Activated CD8-positive, alpha-beta T cell treated with anti-CD3 and anti-CD28 coated beads, Interleukin-2, amount 10 ng/mL, durations not matched to agents 7 days and 5 days (primary cell): ENCODE results near the gene AMIGO2. TPM values are rescaled to one million over a fixed set of nuclear protein-coding genes. Genes with fewer than 3 reads are reported as not detected.
A peak's percentile ranks its signal among the peaks of the same experiment; 100 is the strongest.

ENCODE experiments used
- ATAC-seq: fragments of 150-1000 bp; cut with Tn5 transposase; one replicate; pipeline ENCODE4 v1.10.0; 2021; ENCODE audit warnings: moderate library complexity
- CTCF ChIA-PET: fragments of 350-600 bp; sonication (Branson Sonifier 250); formaldehyde crosslinking; loops from one replicate; lab custom pipeline; 2021; ENCODE audit warnings: antibody characterized with exemption; lab: Charles Lee
- POLR2A ChIA-PET: fragments of 350-600 bp; sonication (Branson Sonifier 250); formaldehyde crosslinking; loops from one replicate; lab custom pipeline; 2021; ENCODE audit warnings: antibody characterized with exemption; lab: Charles Lee
- DNase-seq: peaks from one replicate; pipeline ENCODE4 v3.0.0-alpha.2; 2020
- H3K27ac Mint-ChIP-seq: one replicate; pipeline ENCODE4 v1.8.0; 2021; ENCODE audit warnings: mild to moderate bottlenecking, mixed read lengths
- H3K27me3 Mint-ChIP-seq: one replicate; pipeline ENCODE4 v1.8.0; 2021; ENCODE audit warnings: low read depth, mixed read lengths
- H3K36me3 Mint-ChIP-seq: one replicate; pipeline ENCODE4 v1.8.0; 2021; ENCODE audit warnings: low read depth, mixed read lengths
- H3K4me1 Mint-ChIP-seq: one replicate; pipeline ENCODE4 v1.8.0; 2021; ENCODE audit warnings: low read depth, mixed read lengths
- H3K4me3 Mint-ChIP-seq: one replicate; pipeline ENCODE4 v1.8.0; 2021; ENCODE audit warnings: mild to moderate bottlenecking, mixed read lengths
- H3K9me3 Mint-ChIP-seq: one replicate; pipeline ENCODE4 v1.8.0; 2022; ENCODE audit warnings: mixed read lengths; ENCODE audit not compliant: insufficient read depth
- total RNA-seq, 2 experiments: library from RNA; stranded (reverse); gene quantifications; one replicate each; pipeline ENCODE4 v1.2.3, GENCODE V29; 2021

AMIGO2 gene
- total RNA-seq, 2 experiments from 2014 or later = 10.2 TPM

DNA sequence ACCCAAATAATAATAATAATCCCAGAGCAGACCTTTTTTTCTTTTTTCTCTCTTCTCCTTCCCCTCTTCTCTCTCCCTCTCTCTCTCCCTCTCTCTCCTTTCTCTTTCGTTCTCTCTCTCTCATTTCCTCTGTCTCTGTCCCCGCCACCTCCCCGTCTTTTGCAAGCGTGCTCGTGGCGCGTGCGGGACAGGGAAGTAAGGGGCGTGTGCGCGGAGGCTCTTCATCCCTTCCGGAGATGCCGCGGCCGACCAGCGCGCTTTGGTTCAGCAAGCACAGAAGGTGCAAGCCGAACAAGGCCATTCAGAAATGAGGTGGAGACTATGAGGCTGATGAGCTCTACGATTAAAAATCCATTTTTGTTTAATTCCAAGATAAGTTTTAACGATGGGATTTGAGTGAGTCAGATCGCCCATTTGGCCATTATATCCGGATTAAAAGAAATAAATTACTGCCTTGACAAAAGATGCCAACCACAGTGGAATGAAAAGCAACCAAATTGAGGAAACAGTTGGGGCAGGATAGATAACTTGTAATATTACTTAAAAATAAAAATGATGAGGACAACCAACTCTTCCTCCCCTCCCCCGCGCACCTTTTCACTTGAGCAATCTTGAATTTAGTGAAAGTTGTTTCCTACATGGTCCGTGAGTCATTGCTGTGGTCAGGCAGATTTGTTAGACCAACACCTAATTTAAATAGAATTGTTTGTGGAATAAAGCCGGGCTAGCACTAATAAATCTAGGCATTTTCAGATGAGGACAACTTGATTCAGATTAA lies 1.2 kb upstream of the AMIGO2 start:
- H3K9me3 Mint-ChIP-seq = no peaks in the 10 kb centered on the region
- H3K4me3 Mint-ChIP-seq = peak overlapping the region; percentile 89
- H3K27me3 Mint-ChIP-seq = no peaks in the 10 kb centered on the region
- POLR2A ChIA-PET = interaction anchor here (0.5 to 3.6 kb wide), 6 partner anchors 9 to 226 kb away, joined by 4 to 30 read pairs (median 5); no protein-coding TSS in a partner anchor
- H3K4me1 Mint-ChIP-seq = peaks cover 74% of the 10 kb centered on the region
- H3K27ac Mint-ChIP-seq = peak overlapping the region; percentile 90
- peak; percentile 72 for DNase-seq
- peak; percentile 51 for ATAC-seq
- peaks cover 31% of the 10 kb centered on the region for H3K36me3 Mint-ChIP-seq
- CTCF ChIA-PET = interaction anchor here (1.0 to 4.4 kb wide), 11 partner anchors 10 to 317 kb away, joined by 3 to 47 read pairs (median 6); no protein-coding TSS in a partner anchor

DNA sequence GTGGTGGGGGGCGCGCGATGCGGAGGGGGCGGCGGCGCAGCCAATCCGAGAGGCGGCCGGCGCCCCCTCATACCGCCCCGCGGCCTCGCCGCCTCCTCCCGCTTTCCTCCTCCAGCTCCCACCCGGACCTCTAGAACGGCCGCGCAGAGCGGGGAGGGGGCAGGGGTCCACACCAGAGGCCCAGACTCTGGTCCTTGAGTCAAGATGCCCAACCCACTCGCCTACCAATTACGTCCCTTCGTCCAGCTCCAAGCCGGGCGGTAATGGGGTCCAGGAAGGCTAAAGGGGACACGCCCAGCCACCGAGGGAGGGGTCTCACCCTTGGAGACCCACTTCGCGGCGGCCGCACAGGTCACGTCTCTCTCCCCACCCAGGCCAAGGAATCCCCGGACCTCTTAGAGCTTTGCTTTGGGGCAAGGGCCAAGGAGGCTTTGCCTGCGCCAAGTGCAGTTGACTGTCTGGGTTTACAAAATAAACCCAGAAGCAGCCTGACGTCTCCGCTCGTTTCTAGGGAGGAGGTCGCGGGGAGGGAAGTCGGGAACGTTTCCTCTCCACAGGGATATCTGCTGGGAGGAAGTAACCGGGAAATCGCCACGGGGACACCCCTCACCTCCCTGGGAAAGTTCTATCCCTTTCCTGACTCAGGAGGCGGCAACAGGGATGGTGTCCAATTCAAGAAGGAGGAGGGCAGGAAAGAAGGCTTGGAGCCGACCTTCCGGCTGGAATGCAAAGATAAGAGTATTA lies 394 bp upstream of the AMIGO2 start:
- H3K4me1 Mint-ChIP-seq = peaks cover 69% of the 10 kb centered on the region
- H3K36me3 Mint-ChIP-seq = peaks cover 32% of the 10 kb centered on the region
- peak overlapping the region; percentile 90 for H3K27ac Mint-ChIP-seq
- CTCF ChIA-PET = interaction anchor here (0.7 to 4.4 kb wide), 19 partner anchors 9 to 318 kb away, joined by 3 to 47 read pairs (median 4); no protein-coding TSS in a partner anchor
- POLR2A ChIA-PET = interaction anchor here (0.5 to 3.6 kb wide), 16 partner anchors 8 to 318 kb away, joined by 3 to 30 read pairs (median 5); no protein-coding TSS in a partner anchor
- no peaks in the 10 kb centered on the region for H3K27me3 Mint-ChIP-seq
- ATAC-seq = peak; percentile 33
- peak overlapping the region; percentile 89 for H3K4me3 Mint-ChIP-seq
- H3K9me3 Mint-ChIP-seq = no peaks in the 10 kb centered on the region
- DNase-seq = peak; percentile 46

DNA sequence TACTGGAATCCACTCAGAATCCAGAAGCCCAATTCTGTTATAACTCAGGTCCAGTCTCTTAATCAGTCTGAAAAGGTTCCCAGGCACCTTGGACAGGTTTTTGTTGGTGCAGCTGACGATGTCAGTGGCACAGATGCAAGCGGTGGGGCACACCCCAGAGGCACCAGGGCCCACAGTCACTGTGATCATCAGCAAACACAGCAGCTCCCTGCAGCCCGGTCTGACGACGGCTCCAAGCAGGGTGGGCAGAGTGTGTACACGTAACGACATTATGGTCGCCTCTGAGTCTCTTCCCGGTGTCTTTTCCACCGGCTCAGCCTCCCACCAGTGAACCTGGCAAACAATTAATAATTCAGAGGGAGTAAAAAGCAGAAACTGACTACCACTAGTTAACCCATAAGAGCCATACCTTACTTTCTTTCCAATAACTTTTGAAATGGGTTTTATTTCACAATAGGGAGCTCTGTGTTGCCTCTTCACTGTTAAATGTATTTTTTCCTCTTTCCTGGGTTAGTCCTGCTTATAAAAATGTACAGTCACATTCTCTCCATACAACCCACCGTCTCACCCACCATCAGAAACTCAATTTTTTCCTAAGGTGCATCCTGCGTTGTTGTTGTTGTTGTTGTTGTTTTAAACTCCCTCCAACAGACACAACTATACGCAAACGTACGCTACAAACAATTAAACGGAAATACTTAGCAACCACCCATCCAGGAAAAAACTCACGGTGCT lies 859 bp downstream of the AMIGO2 start:
- peak; percentile 61 for DNase-seq
- Mint-ChIP-seq H3K9me3 (no peaks in the 10 kb centered on the region), H3K36me3 (peaks cover 32% of the 10 kb centered on the region), H3K27ac (peak overlapping the region; percentile 89), H3K4me1 (peaks cover 57% of the 10 kb centered on the region), H3K27me3 (no peaks in the 10 kb centered on the region), H3K4me3 (peak overlapping the region; percentile 94)
- CTCF ChIA-PET = interaction anchor here (0.7 to 4.0 kb wide), 27 partner anchors 8 to 887 kb away, joined by 3 to 47 read pairs (median 4); no protein-coding TSS in a partner anchor
- POLR2A ChIA-PET = interaction anchor here (0.6 to 3.6 kb wide), 15 partner anchors 33 to 627 kb away, joined by 3 to 30 read pairs (median 5); partner anchors contain the start of gene RPAP3
- ATAC-seq = peak; percentile 58

DNA sequence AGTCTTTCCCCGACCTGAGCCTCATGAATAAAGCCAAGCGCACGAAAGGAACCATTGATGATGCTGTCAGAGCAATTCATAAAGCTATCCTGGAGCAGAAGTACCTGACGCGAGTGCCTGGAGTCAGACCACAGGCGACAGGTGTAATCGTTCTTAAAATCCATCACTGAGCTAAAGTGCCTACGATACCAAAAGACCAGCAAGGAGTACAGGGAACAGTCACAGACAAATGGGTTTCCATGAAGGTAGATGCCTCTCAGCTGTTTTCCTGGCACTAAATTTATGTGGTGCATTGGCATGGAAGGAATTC lies 1.7 kb downstream of the AMIGO2 start:
- H3K27ac Mint-ChIP-seq = no peak overlapping the region

DNA sequence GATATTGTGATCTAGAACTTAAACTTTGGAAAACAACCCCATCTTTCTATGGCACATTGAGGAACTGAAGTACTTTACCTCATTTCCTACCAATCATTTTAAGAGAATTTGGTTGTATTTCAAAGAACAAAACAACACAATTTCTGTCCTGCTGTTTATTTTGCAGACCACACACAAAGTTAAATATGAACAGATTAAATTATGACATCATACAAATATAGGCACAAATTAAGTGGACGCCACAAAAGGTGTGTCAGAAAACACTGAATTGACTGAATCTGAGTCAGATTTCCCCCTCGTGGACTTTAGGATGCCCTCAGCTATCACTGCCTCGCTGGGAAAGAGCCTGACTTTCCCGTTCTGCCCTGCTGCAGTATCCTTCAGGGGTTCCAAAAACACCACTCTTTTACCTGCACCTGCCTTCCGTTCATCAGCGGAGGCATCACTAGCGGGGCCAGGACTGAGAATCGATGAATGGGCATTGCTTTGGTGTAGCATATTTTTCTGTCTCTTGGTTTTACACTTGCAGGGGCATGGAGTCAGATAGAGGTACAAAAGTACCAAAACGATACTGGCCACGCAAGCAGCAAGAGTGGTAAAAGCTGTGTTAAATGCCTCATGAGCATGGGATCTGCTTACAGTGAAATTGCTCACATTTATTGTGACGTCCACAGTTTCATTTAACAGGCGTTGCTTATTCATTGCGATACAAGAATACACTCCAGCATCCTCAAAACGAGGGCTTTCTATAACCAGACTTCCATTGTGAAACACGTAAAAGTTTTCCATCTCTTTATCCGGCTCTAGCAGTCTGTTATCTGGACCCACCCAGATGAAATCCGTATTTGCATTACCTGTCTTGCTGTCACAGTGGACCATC lies 2.3 kb downstream of the AMIGO2 start:
- no peaks in the 10 kb centered on the region for H3K27me3 Mint-ChIP-seq

More for the DNA sequence above, 1.7 kb downstream of the AMIGO2 start:
- ATAC-seq (no peak), DNase-seq (no peak)
- Mint-ChIP-seq H3K4me3 (peak overlapping the region; percentile 94), H3K4me1 (peaks cover 49% of the 10 kb centered on the region), H3K36me3 (peaks cover 30% of the 10 kb centered on the region), H3K27me3 (no peaks in the 10 kb centered on the region), H3K9me3 (no peaks in the 10 kb centered on the region)
- POLR2A ChIA-PET = interaction anchor here (1.2 to 3.6 kb wide), 6 partner anchors 129 to 628 kb away, joined by 3 to 30 read pairs (median 19); partner anchors contain the start of gene RPAP3
- CTCF ChIA-PET = interaction anchor here (0.8 to 4.0 kb wide), 13 partner anchors 8 to 886 kb away, joined by 3 to 47 read pairs (median 5); no protein-coding TSS in a partner anchor

DNA sequence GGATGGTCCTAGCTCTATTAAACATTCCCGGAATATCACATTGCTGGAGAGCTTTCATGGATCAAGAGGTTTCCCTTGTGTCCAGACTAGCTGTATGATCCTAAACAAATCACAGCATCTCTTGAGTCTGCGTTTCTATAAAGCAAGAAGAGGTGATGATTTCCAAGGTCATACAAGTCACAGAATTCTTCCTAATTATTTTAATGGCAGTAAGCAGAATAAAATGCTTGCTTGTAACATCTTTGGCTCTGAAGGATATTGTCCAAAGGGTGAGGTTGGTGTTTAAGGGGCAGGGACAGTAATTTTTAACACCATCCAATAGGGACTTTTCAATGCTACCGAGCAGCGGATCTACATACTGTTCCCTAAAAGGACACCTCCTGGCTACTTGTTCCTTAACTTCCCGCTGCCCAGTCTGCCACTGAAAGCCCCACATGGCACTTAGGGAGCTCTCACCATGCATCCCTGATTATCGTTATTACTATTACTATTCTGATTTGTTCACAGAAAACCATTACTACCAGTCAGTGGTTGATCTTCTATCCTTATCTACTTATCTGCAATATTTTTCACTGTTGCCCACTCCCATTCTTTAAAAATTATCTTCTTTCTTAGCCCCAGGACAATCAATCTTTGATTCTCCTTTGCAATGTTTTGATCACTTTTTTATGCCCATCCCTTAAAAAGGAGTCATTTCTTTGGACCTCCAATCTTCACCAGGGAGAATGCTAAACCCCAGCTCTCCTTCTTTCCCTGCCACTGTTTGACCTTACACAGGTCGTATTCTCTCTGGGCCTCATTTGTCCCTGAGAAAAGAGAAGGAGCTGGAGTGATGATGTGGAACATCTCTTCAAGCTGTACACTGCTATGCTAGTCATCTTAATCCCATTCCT lies 4.3 kb downstream of the AMIGO2 start:
- Mint-ChIP-seq H3K9me3 (no peaks in the 10 kb centered on the region), H3K36me3 (peaks cover 24% of the 10 kb centered on the region), H3K4me3 (no peak overlapping the region), H3K27me3 (no peaks in the 10 kb centered on the region), H3K4me1 (peaks cover 27% of the 10 kb centered on the region), H3K27ac (no peak overlapping the region)
- POLR2A ChIA-PET = interaction anchor here (0.6 to 1.3 kb wide), 2 partner anchors 141 to 292 kb away, joined by 3 read pairs; no protein-coding TSS in a partner anchor
- CTCF ChIA-PET = interaction anchor here (0.9 to 1.3 kb wide), 3 partner anchors 43 to 118 kb away, joined by 3 to 4 read pairs (median 3); no protein-coding TSS in a partner anchor
- DNase-seq = no peak
- ATAC-seq = no peak

More for the DNA sequence above, 2.3 kb downstream of the AMIGO2 start:
- peaks cover 27% of the 10 kb centered on the region for H3K36me3 Mint-ChIP-seq
- H3K4me3 Mint-ChIP-seq = peak overlapping the region; percentile 94
- peaks cover 43% of the 10 kb centered on the region for H3K4me1 Mint-ChIP-seq
- ChIA-PET POLR2A (interaction anchor here (1.2 to 3.6 kb wide), 5 partner anchors 133 to 629 kb away, joined by 3 to 30 read pairs (median 20); partner anchors contain the start of gene RPAP3), CTCF (interaction anchor here (1.0 to 4.0 kb wide), 8 partner anchors 45 to 331 kb away, joined by 3 to 47 read pairs (median 8); no protein-coding TSS in a partner anchor)
- no peaks in the 10 kb centered on the region for H3K9me3 Mint-ChIP-seq
- peak overlapping the region; percentile 27 for H3K27ac Mint-ChIP-seq
- no peak for ATAC-seq
- no peak for DNase-seq

DNA sequence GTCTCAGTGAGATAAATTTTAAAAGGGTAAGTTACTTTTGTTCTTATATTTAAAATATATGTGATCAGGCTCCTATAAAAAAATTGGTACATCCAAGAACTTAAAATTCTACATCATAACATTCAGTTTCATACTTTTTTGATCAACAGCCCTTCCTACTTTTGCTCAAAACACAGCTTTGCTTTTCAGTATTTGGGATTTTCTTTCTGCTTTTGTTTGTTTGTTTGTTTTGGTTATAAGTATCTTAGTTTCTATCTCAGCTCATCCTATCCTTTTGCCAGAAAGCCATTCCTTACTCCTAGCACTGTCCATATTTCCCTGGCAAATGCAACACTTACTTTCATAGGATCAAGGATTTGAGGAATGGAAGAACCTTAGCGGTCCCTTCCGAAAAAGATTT lies 5.0 kb downstream of the AMIGO2 start:
- Mint-ChIP-seq H3K27ac (no peak overlapping the region), H3K36me3 (peaks cover 19% of the 10 kb centered on the region), H3K4me1 (peaks cover 27% of the 10 kb centered on the region), H3K9me3 (no peaks in the 10 kb centered on the region), H3K27me3 (no peaks in the 10 kb centered on the region), H3K4me3 (no peak overlapping the region)
- ATAC-seq (no peak), DNase-seq (no peak)
- POLR2A ChIA-PET = interaction anchor here (0.6 kb wide), 1 partner anchor 293 kb away, joined by 3 read pairs; no protein-coding TSS in a partner anchor
- CTCF ChIA-PET = interaction anchor here (0.9 to 1.3 kb wide), 3 partner anchors 91 to 323 kb away, joined by 3 to 4 read pairs (median 3); no protein-coding TSS in a partner anchor

DNA sequence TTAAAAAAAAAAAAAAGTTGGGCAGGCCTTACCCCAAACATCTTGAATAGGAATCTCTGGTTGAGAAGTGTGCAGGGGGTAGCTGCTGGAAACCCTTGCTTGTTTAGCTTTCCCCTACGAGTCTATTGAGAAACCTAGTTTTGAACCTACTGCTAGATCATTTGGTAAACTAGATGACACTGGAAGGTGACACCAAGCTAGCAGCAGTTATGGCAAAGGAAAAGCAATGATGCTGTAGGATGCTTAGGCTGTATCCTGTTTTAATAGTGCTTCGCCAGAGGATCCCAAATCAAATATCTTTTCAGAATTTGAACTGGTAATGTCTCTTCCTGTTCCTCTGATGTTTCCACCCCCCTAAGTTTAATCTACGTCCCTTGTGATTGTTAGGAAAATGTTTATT lies 5.8 kb downstream of the AMIGO2 start:
- no peak overlapping the region for H3K4me3 Mint-ChIP-seq
- H3K27ac Mint-ChIP-seq = no peak overlapping the region
- POLR2A ChIA-PET = no interaction called here
- H3K36me3 Mint-ChIP-seq = peaks cover 19% of the 10 kb centered on the region
- no peak for ATAC-seq
- H3K27me3 Mint-ChIP-seq = no peaks in the 10 kb centered on the region
- H3K9me3 Mint-ChIP-seq = no peaks in the 10 kb centered on the region
- peaks cover 27% of the 10 kb centered on the region for H3K4me1 Mint-ChIP-seq
- DNase-seq = no peak
- CTCF ChIA-PET = interaction anchor here (0.9 to 1.8 kb wide), 4 partner anchors 9 to 324 kb away, joined by 3 to 6 read pairs (median 3); no protein-coding TSS in a partner anchor

DNA sequence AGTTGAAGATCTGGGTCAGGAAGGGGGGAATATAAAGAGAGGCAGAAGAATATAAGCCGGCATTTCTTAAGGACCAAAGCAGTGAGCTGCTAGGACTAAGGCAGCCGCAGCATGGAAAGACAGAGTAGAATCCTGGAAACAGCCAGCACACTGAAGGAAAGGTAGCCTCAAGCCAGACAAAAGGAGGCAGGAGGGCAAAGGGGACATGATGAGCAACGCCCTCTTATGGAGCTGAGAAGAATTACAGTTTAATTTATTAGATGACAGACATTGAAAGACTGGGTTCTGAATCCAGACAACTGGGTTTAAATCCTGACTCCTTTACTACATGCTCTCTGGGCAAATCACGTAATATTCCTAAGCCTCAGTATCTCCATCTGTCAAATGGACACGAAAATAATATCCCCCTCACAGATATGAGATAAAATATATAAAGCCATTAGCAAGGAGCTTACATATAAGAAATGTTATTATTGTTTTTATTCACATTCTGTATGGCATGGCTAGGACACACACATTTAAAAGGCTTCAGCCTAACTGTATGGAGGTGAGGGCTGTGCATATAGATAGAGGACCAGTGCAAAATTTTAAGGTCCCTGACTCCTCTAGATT lies 8.4 kb downstream of the AMIGO2 start:
- no peaks in the 10 kb centered on the region for H3K9me3 Mint-ChIP-seq
- CTCF ChIA-PET = interaction anchor here (0.7 to 5.1 kb wide), 37 partner anchors 7 to 946 kb away, joined by 3 to 59 read pairs (median 5); partner anchors contain the start of genes AMIGO2 and PCED1B
- no peaks in the 10 kb centered on the region for H3K27me3 Mint-ChIP-seq
- peaks cover 11% of the 10 kb centered on the region for H3K4me1 Mint-ChIP-seq
- no peak overlapping the region for H3K27ac Mint-ChIP-seq
- POLR2A ChIA-PET = interaction anchor here (1.2 to 1.7 kb wide), 2 partner anchors 9 to 205 kb away, joined by 4 to 5 read pairs; partner anchors contain the start of gene AMIGO2
- ATAC-seq (peak; percentile 42), DNase-seq (no peak)
- peaks cover 5% of the 10 kb centered on the region for H3K36me3 Mint-ChIP-seq
- no peak overlapping the region for H3K4me3 Mint-ChIP-seq
